PC-9 (cell line): ENCODE results near the gene LONRF2.

Experiments
- EZH2 ChIP-seq: fragments of 200-600 bp; sonication (generic); IDR thresholded peaks from 2 replicates; pipeline ENCODE4 v1.8.0; 2017; ENCODE audit warnings: antibody characterized with exemption, low read depth
- TF ChIP-seq, protein P1 (sequence below): fragments of 200-600 bp; sonication (generic); conservative IDR thresholded peaks from 2 replicates; pipeline ENCODE4 v1.6.1; 2017; ENCODE audit warnings: mixed run types, antibody characterized with exemption, mild to moderate bottlenecking, moderate library complexity

DNA sequence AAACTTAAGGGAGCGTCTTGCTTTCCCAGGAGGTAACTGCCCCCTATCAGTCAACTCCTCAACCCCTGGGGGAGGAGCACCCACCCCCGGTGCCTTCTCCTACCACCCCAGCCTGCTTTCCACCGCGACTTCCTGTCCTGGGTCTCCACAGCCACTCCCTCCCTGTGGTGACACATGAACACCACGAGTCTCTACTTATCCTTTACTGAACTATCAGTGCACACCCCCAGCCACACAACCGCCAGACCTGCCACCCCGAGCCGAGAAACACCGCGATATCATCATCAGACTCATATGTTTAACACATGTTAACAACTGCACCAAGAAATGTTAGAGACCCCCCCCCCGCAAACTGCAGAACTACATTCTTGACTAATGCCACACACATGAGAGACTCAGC, 43.3 kb downstream of the LONRF2 start:
- TF ChIP-seq, protein P1, sequence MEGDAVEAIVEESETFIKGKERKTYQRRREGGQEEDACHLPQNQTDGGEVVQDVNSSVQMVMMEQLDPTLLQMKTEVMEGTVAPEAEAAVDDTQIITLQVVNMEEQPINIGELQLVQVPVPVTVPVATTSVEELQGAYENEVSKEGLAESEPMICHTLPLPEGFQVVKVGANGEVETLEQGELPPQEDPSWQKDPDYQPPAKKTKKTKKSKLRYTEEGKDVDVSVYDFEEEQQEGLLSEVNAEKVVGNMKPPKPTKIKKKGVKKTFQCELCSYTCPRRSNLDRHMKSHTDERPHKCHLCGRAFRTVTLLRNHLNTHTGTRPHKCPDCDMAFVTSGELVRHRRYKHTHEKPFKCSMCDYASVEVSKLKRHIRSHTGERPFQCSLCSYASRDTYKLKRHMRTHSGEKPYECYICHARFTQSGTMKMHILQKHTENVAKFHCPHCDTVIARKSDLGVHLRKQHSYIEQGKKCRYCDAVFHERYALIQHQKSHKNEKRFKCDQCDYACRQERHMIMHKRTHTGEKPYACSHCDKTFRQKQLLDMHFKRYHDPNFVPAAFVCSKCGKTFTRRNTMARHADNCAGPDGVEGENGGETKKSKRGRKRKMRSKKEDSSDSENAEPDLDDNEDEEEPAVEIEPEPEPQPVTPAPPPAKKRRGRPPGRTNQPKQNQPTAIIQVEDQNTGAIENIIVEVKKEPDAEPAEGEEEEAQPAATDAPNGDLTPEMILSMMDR = no peak
- no peak for TF ChIP-seq EZH2
